C4-2B (cell line): ENCODE measurements around the gene TMX2.

Source experiments
- ZFX ChIP-seq: fragments of 450-650 bp; IDR thresholded peaks from 2 replicates; pipeline ENCODE4 v1.6.1; 2017
- TF ChIP-seq, protein P1 (sequence below): fragments of 450-650 bp; conservative IDR thresholded peaks from 2 replicates; pipeline ENCODE4 v1.5.1; 2017; ENCODE audit warnings: mild to moderate bottlenecking

GRCh38 chr11:57781529-57781943 lies 69.1 kb downstream of the TMX2 start:
- TF ChIP-seq, protein P1, sequence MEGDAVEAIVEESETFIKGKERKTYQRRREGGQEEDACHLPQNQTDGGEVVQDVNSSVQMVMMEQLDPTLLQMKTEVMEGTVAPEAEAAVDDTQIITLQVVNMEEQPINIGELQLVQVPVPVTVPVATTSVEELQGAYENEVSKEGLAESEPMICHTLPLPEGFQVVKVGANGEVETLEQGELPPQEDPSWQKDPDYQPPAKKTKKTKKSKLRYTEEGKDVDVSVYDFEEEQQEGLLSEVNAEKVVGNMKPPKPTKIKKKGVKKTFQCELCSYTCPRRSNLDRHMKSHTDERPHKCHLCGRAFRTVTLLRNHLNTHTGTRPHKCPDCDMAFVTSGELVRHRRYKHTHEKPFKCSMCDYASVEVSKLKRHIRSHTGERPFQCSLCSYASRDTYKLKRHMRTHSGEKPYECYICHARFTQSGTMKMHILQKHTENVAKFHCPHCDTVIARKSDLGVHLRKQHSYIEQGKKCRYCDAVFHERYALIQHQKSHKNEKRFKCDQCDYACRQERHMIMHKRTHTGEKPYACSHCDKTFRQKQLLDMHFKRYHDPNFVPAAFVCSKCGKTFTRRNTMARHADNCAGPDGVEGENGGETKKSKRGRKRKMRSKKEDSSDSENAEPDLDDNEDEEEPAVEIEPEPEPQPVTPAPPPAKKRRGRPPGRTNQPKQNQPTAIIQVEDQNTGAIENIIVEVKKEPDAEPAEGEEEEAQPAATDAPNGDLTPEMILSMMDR, result no peak
- no peak for TF ChIP-seq ZFX
